GM21786 (cell line): Measurements from ENCODE around the gene DNAJB8.

Experiments
- ATAC-seq: cut with Tn5 transposase; IDR thresholded peaks from one replicate; pipeline ENCODE4 v1.9.1; 2021; ENCODE audit not compliant: unreplicated experiment

DNAJB8 gene

DNA sequence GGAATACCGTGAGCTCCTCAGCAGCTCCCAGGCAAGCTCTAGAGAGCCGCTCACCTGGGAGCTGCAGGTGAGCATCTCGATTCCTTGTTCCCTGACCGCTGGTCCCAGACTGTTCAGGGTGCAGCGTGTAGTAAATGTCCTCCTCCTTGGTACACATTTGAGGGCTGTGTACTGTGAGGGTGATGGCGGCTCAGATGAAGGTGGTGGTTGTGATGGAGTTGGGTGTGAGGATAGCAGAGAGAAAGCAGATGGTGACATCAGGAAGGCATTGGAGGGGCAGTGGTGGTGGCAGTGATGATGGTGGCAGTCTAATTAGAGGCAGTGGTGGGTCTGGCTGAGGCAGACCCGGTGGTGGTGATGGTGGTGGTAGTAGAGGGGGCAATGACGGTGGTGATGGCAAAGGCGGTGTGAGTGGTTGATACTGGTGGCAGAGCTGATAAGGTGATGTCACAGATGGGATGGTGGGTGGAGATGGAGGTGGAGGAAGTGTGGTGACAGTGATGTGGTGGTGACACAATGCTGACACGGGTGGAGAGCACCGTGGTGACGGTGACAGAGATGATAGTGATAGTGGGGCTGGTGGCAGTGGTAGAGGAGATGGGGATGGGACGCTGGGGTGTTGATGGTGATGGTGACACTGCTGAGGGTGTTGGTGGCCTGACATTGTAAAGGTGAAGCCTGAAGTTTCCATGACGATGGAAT lies at the start of gene DNAJB8:
Gene DNAJB8, minus strand, starts transcription at position 51 of the 702 bp plus-strand sequence. CDS start 3,645 bp downstream, outside the sequence.
- ATAC-seq = no peak

GRCh38 chr3:128515967-128516366 lies 49.3 kb upstream of the DNAJB8 start:
- ATAC-seq = no peak

- no peak for ATAC-seq
Measured at GRCh38 chr3:128508852-128509251, 42.2 kb upstream of the DNAJB8 start.

- no peak for ATAC-seq
Measured at GRCh38 chr3:128506754-128507153, 40.1 kb upstream of the DNAJB8 start.

- no peak for ATAC-seq
Measured at GRCh38 chr3:128505771-128506170, 39.1 kb upstream of the DNAJB8 start.

DNA sequence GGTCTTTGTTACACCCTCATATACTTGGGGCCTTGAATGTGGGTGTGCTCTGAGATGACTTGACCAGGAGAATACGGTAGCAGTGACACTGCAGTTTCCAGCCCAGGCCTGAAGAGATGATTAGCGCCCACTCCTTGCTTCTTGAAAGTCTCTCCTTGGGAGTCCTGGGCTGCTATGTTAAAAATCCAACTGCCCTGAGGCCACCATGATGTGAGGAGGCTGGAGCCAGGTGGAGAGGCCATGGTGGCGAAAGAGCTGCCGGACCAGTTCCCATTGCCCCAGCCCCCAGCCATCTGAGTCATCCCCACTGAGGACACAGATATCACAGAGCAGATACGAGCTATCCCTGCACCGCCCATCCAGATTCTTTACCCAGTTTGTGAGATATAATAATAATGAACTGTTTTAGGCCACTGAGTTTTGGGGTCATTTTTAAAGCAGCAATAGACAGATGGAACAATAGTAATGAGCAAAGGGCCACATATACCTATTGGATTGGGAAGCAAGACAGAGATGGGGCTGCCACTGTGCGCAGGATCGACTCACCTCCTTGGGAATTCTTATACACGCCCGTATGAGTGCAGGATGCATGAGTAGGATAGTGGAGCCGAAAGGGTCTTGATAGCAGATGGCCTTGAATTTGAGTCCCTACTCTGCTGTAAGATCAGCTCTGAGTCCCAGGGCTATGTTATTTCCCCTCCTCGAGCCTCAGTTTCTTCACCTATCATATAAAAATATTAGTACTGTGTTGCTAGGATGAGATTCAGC lies 38.5 kb upstream of the DNAJB8 start:
- no peak for ATAC-seq

DNA sequence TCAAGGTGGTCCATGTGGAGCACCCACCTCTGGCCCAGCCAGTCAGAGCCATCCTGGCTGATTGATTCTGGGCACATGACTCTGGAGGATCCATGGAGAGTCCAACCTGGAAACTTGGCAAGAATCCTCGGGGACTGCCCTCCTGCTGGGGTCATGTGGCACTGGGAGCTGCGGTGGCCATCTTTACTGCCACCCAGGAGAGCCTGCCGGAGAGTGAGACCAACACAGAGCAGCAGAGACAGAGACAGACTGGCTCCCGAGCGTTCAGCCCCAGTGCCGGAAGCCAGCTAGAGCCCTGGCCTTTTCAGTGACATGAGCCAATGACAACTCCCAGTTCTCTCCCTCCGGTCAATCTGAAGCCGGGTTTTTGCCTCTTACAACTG lies 37.8 kb upstream of the DNAJB8 start:
- no peak for ATAC-seq

GRCh38 chr3:128503751-128504532 lies 37.3 kb upstream of the DNAJB8 start:
- ATAC-seq = no peak

- no peak for ATAC-seq
Measured at GRCh38 chr3:128503164-128503651, 36.5 kb upstream of the DNAJB8 start.

- ATAC-seq = no peak
Measured at GRCh38 chr3:128502712-128503111, 36.0 kb upstream of the DNAJB8 start.

- ATAC-seq = no peak
Measured at GRCh38 chr3:128501431-128501830, 34.7 kb upstream of the DNAJB8 start.

- ATAC-seq = no peak
Measured at GRCh38 chr3:128500556-128500955, 33.9 kb upstream of the DNAJB8 start.

GRCh38 chr3:128499724-128500275 lies 33.1 kb upstream of the DNAJB8 start:
- no peak for ATAC-seq

DNA sequence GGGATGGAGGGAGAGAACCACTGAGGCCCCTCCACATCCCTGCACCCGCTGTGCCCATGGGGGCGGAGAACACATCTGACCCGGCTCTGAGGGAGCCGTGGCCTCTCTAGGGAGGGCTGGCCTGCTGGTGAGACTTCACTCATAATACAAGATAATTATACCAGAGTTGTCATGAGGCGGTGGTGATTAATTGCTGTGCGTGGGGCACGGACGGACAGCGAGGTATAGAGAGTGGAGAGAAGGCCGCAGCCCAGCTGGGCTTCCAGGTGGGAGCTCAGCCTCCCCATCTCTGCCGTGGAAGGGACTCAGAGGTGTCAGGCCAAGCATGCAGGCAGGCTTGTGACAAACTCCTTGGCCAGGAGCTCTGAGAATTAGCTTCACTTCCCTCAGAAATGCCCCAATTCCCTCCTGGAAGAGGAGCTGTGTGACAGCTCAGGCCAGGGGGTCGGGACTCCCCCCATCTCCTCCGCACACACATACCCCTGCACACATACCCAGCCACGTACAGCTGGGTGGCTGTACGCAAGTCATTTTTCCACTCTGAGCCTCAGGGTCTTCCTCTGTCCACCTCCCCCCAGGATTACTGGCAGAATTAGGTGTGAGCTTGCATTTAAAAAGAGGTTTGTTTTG lies 32.3 kb upstream of the DNAJB8 start:
- ATAC-seq = no peak

- no peak for ATAC-seq
Measured at GRCh38 chr3:128498127-128498626, 31.5 kb upstream of the DNAJB8 start.

GRCh38 chr3:128497305-128498126 lies 30.8 kb upstream of the DNAJB8 start:
- no peak for ATAC-seq

DNA sequence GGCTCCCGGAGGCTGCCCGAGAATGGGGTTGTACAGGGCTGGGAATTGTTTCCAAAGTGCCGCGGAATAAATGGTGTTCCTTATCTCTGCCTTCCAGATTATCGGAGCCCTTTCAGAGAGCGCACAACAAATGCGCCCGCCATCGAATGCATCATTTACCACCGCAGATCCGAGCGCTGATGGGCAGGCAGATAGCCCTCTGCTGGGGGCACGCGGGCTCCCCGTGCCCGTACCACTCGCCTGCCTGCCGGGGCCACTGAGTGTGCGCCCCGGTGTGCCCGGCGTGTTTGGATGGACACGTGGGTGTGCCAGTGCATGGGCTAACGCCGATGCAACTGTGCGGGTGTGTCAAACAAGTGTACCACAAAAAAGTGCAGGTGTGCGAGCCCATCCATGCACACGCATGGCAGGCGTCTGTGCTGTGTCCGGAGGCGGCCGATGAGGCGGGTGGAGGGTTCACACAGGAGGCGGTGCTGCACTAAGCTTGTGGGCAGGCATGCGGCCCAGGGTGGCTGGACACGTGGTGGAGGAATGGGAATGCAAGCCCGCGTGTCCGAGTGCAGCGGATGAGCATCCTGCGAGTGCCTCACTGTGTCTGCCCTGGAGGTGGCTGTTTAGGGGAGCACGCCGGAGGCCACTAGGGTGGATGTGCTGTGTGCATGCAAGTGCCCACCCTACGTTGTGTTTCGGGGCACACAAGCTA lies 30.1 kb upstream of the DNAJB8 start:
- ATAC-seq = no peak

DNA sequence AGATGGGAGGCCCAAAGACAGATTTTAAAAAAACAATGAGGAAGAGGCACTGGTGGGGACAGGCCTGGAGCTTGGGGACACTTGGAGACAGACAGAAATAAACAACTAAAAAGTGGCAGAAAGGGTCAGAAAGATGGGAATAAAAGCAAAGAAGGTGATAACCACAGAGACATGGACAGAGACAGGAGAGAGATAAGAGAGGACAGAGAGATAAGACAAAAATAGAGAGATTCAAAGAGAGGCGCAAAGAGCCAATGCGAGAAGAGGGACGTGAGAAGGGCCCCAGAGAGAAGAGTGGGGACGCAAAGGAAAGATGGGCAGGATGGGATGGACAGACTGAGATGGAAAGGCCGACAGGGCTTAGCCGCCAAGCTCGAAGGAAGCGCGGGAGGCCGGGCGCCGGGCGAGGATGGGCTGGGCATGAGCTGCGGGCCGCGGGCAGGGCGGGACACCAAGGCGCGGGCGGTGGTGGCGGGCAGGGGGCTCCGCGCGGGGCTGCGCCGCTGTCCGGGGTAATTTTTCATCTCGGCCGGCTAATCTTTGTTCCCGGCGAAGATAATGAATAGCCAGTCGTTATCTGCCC lies 29.4 kb upstream of the DNAJB8 start:
- no peak for ATAC-seq
